Ishikawa (cell line): Measurements from ENCODE around the gene OR2H1.

Experiments used
- CEBPB ChIP-seq: IDR thresholded peaks from 2 replicates; pipeline ENCODE4 v1.6.1; 2012
- CREB1 ChIP-seq: IDR thresholded peaks from 2 replicates; pipeline ENCODE4 v1.6.1; 2012; ENCODE audit warnings: low read depth
- EGR1 ChIP-seq: IDR thresholded peaks from 2 replicates; pipeline ENCODE4 v1.6.1; 2012
- EP300 ChIP-seq: IDR thresholded peaks from 2 replicates; pipeline ENCODE4 v1.6.1; 2012; ENCODE audit warnings: borderline replicate concordance
- FOXM1 ChIP-seq: IDR thresholded peaks from 2 replicates; pipeline ENCODE4 v1.6.1; 2012; ENCODE audit warnings: low read depth, borderline replicate concordance
- NFIC ChIP-seq: IDR thresholded peaks from 2 replicates; pipeline ENCODE4 v1.6.1; 2012
- RAD21 ChIP-seq: IDR thresholded peaks from 2 replicates; pipeline ENCODE4 v1.6.1; 2012; ENCODE audit warnings: low read depth
- REST ChIP-seq: IDR thresholded peaks from 2 replicates; pipeline ENCODE4 v1.6.1; 2012; ENCODE audit warnings: low read depth, mild to moderate bottlenecking
- USF1 ChIP-seq: IDR thresholded peaks from 2 replicates; pipeline ENCODE4 v1.6.1; 2012
- YY1 ChIP-seq: IDR thresholded peaks from 2 replicates; pipeline ENCODE4 v1.6.1; 2012; ENCODE audit warnings: low read depth

GRCh38 chr6:29425075-29425474 is 31.9 kb upstream of the OR2H1 start:
- no peak for TF ChIP-seq EP300
- TF ChIP-seq NFIC, result no peak
- no peak for TF ChIP-seq REST
- TF ChIP-seq FOXM1, result no peak
- no peak for TF ChIP-seq EGR1
- no peak for TF ChIP-seq CREB1
- TF ChIP-seq CEBPB, result no peak
- no peak for TF ChIP-seq YY1
- no peak for TF ChIP-seq USF1
- TF ChIP-seq RAD21, result no peak
